GM10266 (cell line): ENCODE results near the gene HIPK2.

Experiments
- DNase-seq: peaks from one replicate; pipeline ENCODE4 v3.0.0; 2012; ENCODE audit errors: extremely low spot score
- CTCF ChIP-seq: IDR thresholded peaks from 2 replicates; pipeline ENCODE4 v1.5.1; 2012; ENCODE audit warnings: mild to moderate bottlenecking, low read depth; ENCODE audit not compliant: control insufficient read depth, insufficient read depth; ENCODE audit errors: missing control alignments

HIPK2 gene

GRCh38 chr7:139728203-139728602 is 49.6 kb downstream of the HIPK2 start:
- TF ChIP-seq CTCF: no peak
- DNase-seq: no peak

GRCh38 chr7:139727151-139727705 is 50.6 kb downstream of the HIPK2 start:
- no peak for TF ChIP-seq CTCF
- DNase-seq: no peak

- no peak for DNase-seq
- no peak for TF ChIP-seq CTCF
These were observed 51.3 kb downstream of the HIPK2 start for GRCh38 chr7:139726485-139726869.

- no peak for DNase-seq
- no peak for TF ChIP-seq CTCF
These were observed 51.8 kb downstream of the HIPK2 start for GRCh38 chr7:139725858-139726484.

- TF ChIP-seq CTCF: no peak
- DNase-seq: no peak
These were observed 52.7 kb downstream of the HIPK2 start for GRCh38 chr7:139725077-139725476.

- no peak for TF ChIP-seq CTCF
- DNase-seq: no peak
These were observed 55.2 kb downstream of the HIPK2 start for GRCh38 chr7:139722604-139723003.

GRCh38 chr7:139721821-139722220 is 56.0 kb downstream of the HIPK2 start:
- DNase-seq: no peak

More at GRCh38 chr7:139721821-139722220, 56.0 kb downstream of the HIPK2 start:
- TF ChIP-seq CTCF: no peak
